CD4-positive, alpha-beta memory T cell (primary cell): Measurements from ENCODE around the gene NDUFV2. TPM values are rescaled to one million over a fixed set of nuclear protein-coding genes. Genes with fewer than 3 reads are reported as not detected.

Experiments
- CTCF ChIA-PET: fragments of 350-600 bp; sonication (Branson Sonifier 250); formaldehyde crosslinking; loops from one replicate; lab custom pipeline; 2021; ENCODE audit warnings: inconsistent platforms; ENCODE audit not compliant: partially characterized antibody; lab: Charles Lee
- POLR2A ChIA-PET: fragments of 350-600 bp; sonication (Branson Sonifier 250); formaldehyde crosslinking; loops from one replicate; lab custom pipeline; 2021; ENCODE audit not compliant: partially characterized antibody; lab: Charles Lee
- DNase-seq, 5 donors: peaks; one replicate each; pipeline versions ENCODE4 v3.0.0 to v3.0.0-alpha.2; 2020 to 2022; ENCODE audit warnings: mixed read lengths in 1 of 5
- H3K27ac ChIP-seq: one replicate; pipeline ENCODE4 v1.7.0; 2013; ENCODE audit warnings: low read depth, low read length
- H3K27me3 ChIP-seq: 2 replicates; pipeline ENCODE4 v1.7.0; 2013; ENCODE audit warnings: mild to moderate bottlenecking, low read length, moderate library complexity; ENCODE audit not compliant: insufficient read depth
- H3K36me3 ChIP-seq: 2 replicates; pipeline ENCODE4 v1.7.0; 2013; ENCODE audit warnings: mild to moderate bottlenecking, low read length, moderate library complexity; ENCODE audit not compliant: insufficient read depth
- H3K4me1 ChIP-seq: 2 replicates; pipeline ENCODE4 v1.7.0; 2013; ENCODE audit warnings: mild to moderate bottlenecking, low read length, moderate library complexity; ENCODE audit not compliant: insufficient read depth
- H3K4me3 ChIP-seq, 2 donors: one replicate each; pipeline ENCODE4 v1.7.0; 2013; ENCODE audit warnings: low read length in 2 of 2, mild to moderate bottlenecking in 1 of 2
- H3K9me3 ChIP-seq, 2 donors: one replicate each; pipeline ENCODE4 v1.7.0; 2013; ENCODE audit warnings: low read length in 2 of 2, control low read depth in 1 of 2; ENCODE audit not compliant: control insufficient read depth in 1 of 2
- H3K27ac Mint-ChIP-seq, 7 donors: one replicate each; pipeline ENCODE4 v1.8.0; 2020 to 2021; ENCODE audit warnings: mixed read lengths in 7 of 7, mild to moderate bottlenecking in 6 of 7, inconsistent platforms in 3 of 7, moderate library complexity in 3 of 7
- H3K27me3 Mint-ChIP-seq, 2 donors: one replicate each; pipeline ENCODE4 v1.8.0; 2020 to 2021; ENCODE audit warnings: mixed read lengths in 2 of 2
- H3K36me3 Mint-ChIP-seq, 2 donors: one replicate each; pipeline ENCODE4 v1.8.0; 2020 to 2021; ENCODE audit warnings: mixed read lengths in 2 of 2, inconsistent platforms in 1 of 2, mild to moderate bottlenecking in 1 of 2
- H3K4me1 Mint-ChIP-seq, 4 donors: one replicate each; pipeline ENCODE4 v1.8.0; 2020 to 2021; ENCODE audit warnings: mixed read lengths in 4 of 4, mild to moderate bottlenecking in 1 of 4
- H3K4me3 Mint-ChIP-seq, 8 donors: one replicate each; pipeline ENCODE4 v1.8.0; 2020 to 2021; ENCODE audit warnings: mixed read lengths in 8 of 8, mild to moderate bottlenecking in 7 of 8, moderate library complexity in 6 of 8, inconsistent platforms in 3 of 8
- H3K9me3 Mint-ChIP-seq, 8 donors: one replicate each; pipeline ENCODE4 v1.8.0; 2020 to 2021; ENCODE audit warnings: mixed read lengths in 8 of 8, mild to moderate bottlenecking in 5 of 8, inconsistent platforms in 3 of 8, moderate library complexity in 1 of 8
- intact Hi-C: fragments of 100-400 bp; cut with micrococcal nuclease; formaldehyde crosslinking; loops from one replicate; pipeline ENCODE4 v1.15.1; 2023
- polyA plus RNA-seq, 2 donors: library from polyadenylated mRNA; unstranded; fragments of 300-500 nt; fragmentation: Illumina TruSeq; gene quantifications; one replicate each; pipeline ENCODE4 v1.2.3, GENCODE V29; 2021
- total RNA-seq, 2 experiments: library from RNA; stranded (reverse); gene quantifications; one replicate each; pipeline ENCODE4 v1.2.3, GENCODE V29; 2021

Gene NDUFV2
- total RNA-seq = 100 to 1,000 TPM; 135 TPM
- 100 to 1,000 TPM; 213 to 281 TPM for polyA plus RNA-seq

GRCh38 chr18:9102508-9103375 is at the start of gene NDUFV2:
Gene NDUFV2, plus strand, starts transcription at chr18:9102699. Its CDS starts 45 bp downstream, at chr18:9102744.
- POLR2A ChIA-PET = interaction anchor here (0.7 to 14.2 kb wide), 17 partner anchors 8 to 494 kb away, joined by 3 to 453 read pairs (median 9); partner anchors contain the start of genes ANKRD12, RAB12 and TWSG1
- peaks cover 55% of the 10 kb centered on the region for H3K4me1 ChIP-seq
- H3K27ac Mint-ChIP-seq = peak within 1 kb of the TSS; percentile 94 to 99 (median 97)

GRCh38 chr18:9053814-9054213 is 48.7 kb upstream of the NDUFV2 start:
- intact Hi-C loops = no loop called here
- Mint-ChIP-seq H3K27ac (no peak overlapping the region), H3K9me3 (peaks cover 2 to 26% (median 22%) of the 10 kb centered on the region in 8 donors), H3K4me3 (no peak overlapping the region), H3K36me3 (peaks cover 0 to 6% of the 10 kb centered on the region in 2 donors), H3K27me3 (peaks cover 0 to 5% of the 10 kb centered on the region in 2 donors), H3K4me1 (no peaks in the 10 kb centered on the region)
- Histone ChIP-seq H3K9me3 (no peaks in the 10 kb centered on the region), H3K4me1 (no peaks in the 10 kb centered on the region), H3K4me3 (no peak overlapping the region), H3K36me3 (no peaks in the 10 kb centered on the region), H3K27ac (no peak overlapping the region), H3K27me3 (no peaks in the 10 kb centered on the region)
- no peak for DNase-seq
- ChIA-PET POLR2A (no interaction called here), CTCF (no interaction called here)

More at GRCh38 chr18:9102508-9103375, at the start of gene NDUFV2:
- H3K4me1 Mint-ChIP-seq = peaks cover 37 to 65% (median 52%) of the 10 kb centered on the region in 4 donors
- peak within 1 kb of the TSS; percentile 81 to 92 for H3K4me3 ChIP-seq
- H3K27me3 ChIP-seq = no peaks in the 10 kb centered on the region
- CTCF ChIA-PET = interaction anchor here (0.9 to 4.6 kb wide), 16 partner anchors 8 to 231 kb away, joined by 3 to 67 read pairs (median 8); partner anchors contain the start of gene ANKRD12
- H3K4me3 Mint-ChIP-seq = peak within 1 kb of the TSS; percentile 89 to 96 (median 94)
- intact Hi-C loops = loop anchor here (1.0 to 2.0 kb wide), 9 partner anchors 11 to 810 kb away; partner anchors contain the start of genes ANKRD12, RALBP1 and TWSG1
- H3K27me3 Mint-ChIP-seq = no peaks in the 10 kb centered on the region
- peak; percentile 95 to 97 (median 97) for DNase-seq
- H3K9me3 ChIP-seq = no peaks in the 10 kb centered on the region
- H3K9me3 Mint-ChIP-seq = no peaks in the 10 kb centered on the region
- peaks cover 0 to 41% of the 10 kb centered on the region in 2 donors for H3K36me3 Mint-ChIP-seq
- peaks cover 4% of the 10 kb centered on the region for H3K36me3 ChIP-seq
- peak within 1 kb of the TSS; percentile 82 for H3K27ac ChIP-seq

GRCh38 chr18:9055185-9055584 is 47.3 kb upstream of the NDUFV2 start:
- Mint-ChIP-seq H3K4me1 (no peaks in the 10 kb centered on the region), H3K36me3 (peaks cover 0 to 3% of the 10 kb centered on the region in 2 donors), H3K27ac (peak overlapping the region in 1 of 7 donors; percentile 25), H3K4me3 (no peak overlapping the region), H3K27me3 (peaks cover 0 to 5% of the 10 kb centered on the region in 2 donors), H3K9me3 (peaks cover 2 to 20% (median 16%) of the 10 kb centered on the region in 8 donors)
- ChIA-PET CTCF (no interaction called here), POLR2A (no interaction called here)
- no peaks in the 10 kb centered on the region for H3K9me3 ChIP-seq
- no peak overlapping the region for H3K27ac ChIP-seq
- H3K36me3 ChIP-seq = no peaks in the 10 kb centered on the region
- no peak for DNase-seq
- no peaks in the 10 kb centered on the region for H3K4me1 ChIP-seq
- intact Hi-C loops = no loop called here
- no peak overlapping the region for H3K4me3 ChIP-seq
- no peaks in the 10 kb centered on the region for H3K27me3 ChIP-seq

- POLR2A ChIA-PET = no interaction called here
- H3K27ac Mint-ChIP-seq = peak overlapping the region in 1 of 7 donors; percentile 8
Measured at GRCh38 chr18:9055626-9056025, 46.9 kb upstream of the NDUFV2 start.

GRCh38 chr18:9057646-9058045 is 44.9 kb upstream of the NDUFV2 start:
- ChIA-PET CTCF (interaction anchor here (1.0 kb wide), 1 partner anchor 8 kb away, joined by 3 read pairs; no protein-coding TSS in a partner anchor), POLR2A (no interaction called here)
- Histone ChIP-seq H3K9me3 (no peaks in the 10 kb centered on the region), H3K4me1 (no peaks in the 10 kb centered on the region), H3K27ac (no peak overlapping the region), H3K27me3 (no peaks in the 10 kb centered on the region), H3K36me3 (no peaks in the 10 kb centered on the region), H3K4me3 (no peak overlapping the region)
- Mint-ChIP-seq H3K4me1 (no peaks in the 10 kb centered on the region), H3K27ac (no peak overlapping the region), H3K36me3 (no peaks in the 10 kb centered on the region), H3K9me3 (peaks cover 0 to 7% (median 4%) of the 10 kb centered on the region in 8 donors), H3K27me3 (peaks cover 5 to 8% of the 10 kb centered on the region in 2 donors), H3K4me3 (no peak overlapping the region)
- DNase-seq = no peak
- intact Hi-C loops = no loop called here

More at GRCh38 chr18:9055626-9056025, 46.9 kb upstream of the NDUFV2 start:
- Histone ChIP-seq H3K4me3 (no peak overlapping the region), H3K27ac (no peak overlapping the region), H3K9me3 (no peaks in the 10 kb centered on the region), H3K36me3 (no peaks in the 10 kb centered on the region), H3K27me3 (no peaks in the 10 kb centered on the region), H3K4me1 (no peaks in the 10 kb centered on the region)
- Mint-ChIP-seq H3K36me3 (no peaks in the 10 kb centered on the region), H3K27me3 (peaks cover 0 to 5% of the 10 kb centered on the region in 2 donors), H3K4me3 (no peak overlapping the region), H3K4me1 (no peaks in the 10 kb centered on the region), H3K9me3 (peaks cover 2 to 15% (median 11%) of the 10 kb centered on the region in 8 donors)
- no peak for DNase-seq
- CTCF ChIA-PET = no interaction called here
- intact Hi-C loops = no loop called here

- H3K36me3 ChIP-seq = no peaks in the 10 kb centered on the region
- Mint-ChIP-seq H3K4me3 (no peak overlapping the region), H3K27me3 (peaks cover 5 to 8% of the 10 kb centered on the region in 2 donors), H3K36me3 (no peaks in the 10 kb centered on the region), H3K9me3 (peaks cover 0 to 1% (median 0%) of the 10 kb centered on the region in 8 donors), H3K27ac (no peak overlapping the region), H3K4me1 (no peaks in the 10 kb centered on the region)
- H3K27ac ChIP-seq = no peak overlapping the region
- H3K4me3 ChIP-seq = no peak overlapping the region
- H3K4me1 ChIP-seq = no peaks in the 10 kb centered on the region
- no peak for DNase-seq
- ChIA-PET CTCF (no interaction called here), POLR2A (no interaction called here)
- no peaks in the 10 kb centered on the region for H3K9me3 ChIP-seq
- no peaks in the 10 kb centered on the region for H3K27me3 ChIP-seq
- intact Hi-C loops = no loop called here
Measured at GRCh38 chr18:9058406-9058805, 44.1 kb upstream of the NDUFV2 start.

GRCh38 chr18:9062418-9062751 is 40.1 kb upstream of the NDUFV2 start:
- H3K27ac ChIP-seq = no peak overlapping the region
- POLR2A ChIA-PET = no interaction called here
- H3K9me3 ChIP-seq = no peaks in the 10 kb centered on the region
- no peaks in the 10 kb centered on the region for H3K36me3 Mint-ChIP-seq
- no peak for DNase-seq
- H3K9me3 Mint-ChIP-seq = no peaks in the 10 kb centered on the region
- H3K27me3 ChIP-seq = no peaks in the 10 kb centered on the region
- H3K27me3 Mint-ChIP-seq = peaks cover 5 to 8% of the 10 kb centered on the region in 2 donors
- CTCF ChIA-PET = no interaction called here
- no peak overlapping the region for H3K27ac Mint-ChIP-seq
- no peak overlapping the region for H3K4me3 ChIP-seq
- H3K4me1 Mint-ChIP-seq = peaks cover 0 to 7% (median 5%) of the 10 kb centered on the region in 4 donors
- intact Hi-C loops = no loop called here
- H3K4me1 ChIP-seq = peaks cover 9% of the 10 kb centered on the region
- H3K4me3 Mint-ChIP-seq = no peak overlapping the region
- no peaks in the 10 kb centered on the region for H3K36me3 ChIP-seq
